ENCODE results near the gene ABHD4.

DNA sequence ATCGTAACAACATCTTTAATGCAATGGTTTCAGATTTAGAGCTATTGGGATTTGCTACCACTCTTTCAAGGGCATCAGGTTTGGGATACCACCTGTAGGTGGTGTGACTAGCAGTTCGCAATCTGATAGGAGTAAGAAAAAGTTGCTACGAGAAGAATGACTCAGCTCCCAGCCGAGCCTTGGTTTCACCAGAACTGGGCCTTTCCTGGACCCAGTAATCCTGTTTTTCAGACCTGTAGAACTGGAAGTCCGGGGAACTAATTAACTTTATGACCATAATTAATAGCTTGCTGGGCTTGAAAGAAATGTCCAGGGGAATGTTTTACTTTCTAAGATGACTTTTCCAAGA lies 770 bp downstream of the ABHD4 start:
- TF ChIP-seq, protein P1, sequence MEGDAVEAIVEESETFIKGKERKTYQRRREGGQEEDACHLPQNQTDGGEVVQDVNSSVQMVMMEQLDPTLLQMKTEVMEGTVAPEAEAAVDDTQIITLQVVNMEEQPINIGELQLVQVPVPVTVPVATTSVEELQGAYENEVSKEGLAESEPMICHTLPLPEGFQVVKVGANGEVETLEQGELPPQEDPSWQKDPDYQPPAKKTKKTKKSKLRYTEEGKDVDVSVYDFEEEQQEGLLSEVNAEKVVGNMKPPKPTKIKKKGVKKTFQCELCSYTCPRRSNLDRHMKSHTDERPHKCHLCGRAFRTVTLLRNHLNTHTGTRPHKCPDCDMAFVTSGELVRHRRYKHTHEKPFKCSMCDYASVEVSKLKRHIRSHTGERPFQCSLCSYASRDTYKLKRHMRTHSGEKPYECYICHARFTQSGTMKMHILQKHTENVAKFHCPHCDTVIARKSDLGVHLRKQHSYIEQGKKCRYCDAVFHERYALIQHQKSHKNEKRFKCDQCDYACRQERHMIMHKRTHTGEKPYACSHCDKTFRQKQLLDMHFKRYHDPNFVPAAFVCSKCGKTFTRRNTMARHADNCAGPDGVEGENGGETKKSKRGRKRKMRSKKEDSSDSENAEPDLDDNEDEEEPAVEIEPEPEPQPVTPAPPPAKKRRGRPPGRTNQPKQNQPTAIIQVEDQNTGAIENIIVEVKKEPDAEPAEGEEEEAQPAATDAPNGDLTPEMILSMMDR (IDR thresholded peaks at IDR 0.05), result peak; percentile 27 to 36 (median 36)
- TF ChIP-seq POLR2AphosphoS5 (IDR thresholded peaks at IDR 0.05), result peak; percentile 56 to 57
- no peak for TF ChIP-seq POLR2A (IDR thresholded peaks at IDR 0.05; ENCODE audit: low read depth)
- TF ChIP-seq EP300 (IDR thresholded peaks at IDR 0.05), result no peak
